CD14-positive monocyte (primary cell): ENCODE results near the gene SRSF8. TPM values are rescaled to one million over a fixed set of nuclear protein-coding genes. Genes with fewer than 3 reads are reported as not detected.

Experiments
- DNase-seq, 3 donors: peaks; one replicate each; pipeline ENCODE4 v3.0.0-alpha.2; 2011 to 2022
- H2AFZ ChIP-seq: 2 replicates; pipeline ENCODE4 v1.6.0; 2012; ENCODE audit warnings: mild to moderate bottlenecking, low read depth, low read length, inconsistent platforms; ENCODE audit not compliant: insufficient read depth, poor library complexity, severe bottlenecking
- H3K27ac ChIP-seq, 2 donors: 1 replicate in 1 of 2; 2 replicates in 1 of 2; pipeline ENCODE4 v1.5.1; 2012 to 2013; ENCODE audit warnings: low read length in 2 of 2, control low read depth in 1 of 2, inconsistent platforms in 1 of 2, low read depth in 1 of 2, mild to moderate bottlenecking in 1 of 2
- H3K27me3 ChIP-seq, 2 donors: one replicate each; pipeline versions ENCODE4 v1.6.0 to v1.6.1; 2011 to 2013; ENCODE audit warnings: low read length in 2 of 2; ENCODE audit not compliant: control insufficient read depth in 2 of 2, insufficient read depth in 2 of 2
- H3K36me3 ChIP-seq, 2 donors: replicated peaks in 1 of 2; 1 replicate in 1 of 2; 2 replicates in 1 of 2; pipeline versions ENCODE4 v1.5.1 to v1.6.1; 2012 to 2013; ENCODE audit warnings: low read length in 2 of 2, control low read depth in 1 of 2, inconsistent platforms in 1 of 2, mild to moderate bottlenecking in 1 of 2; ENCODE audit not compliant: insufficient read depth in 2 of 2, control insufficient read depth in 1 of 2
- H3K4me1 ChIP-seq, 2 donors: 1 replicate in 1 of 2; 2 replicates in 1 of 2; pipeline versions ENCODE4 v1.5.1 to v1.6.1; 2012 to 2013; ENCODE audit warnings: low read length in 2 of 2, control low read depth in 1 of 2, inconsistent platforms in 1 of 2, mild to moderate bottlenecking in 1 of 2, moderate library complexity in 1 of 2; ENCODE audit not compliant: insufficient read depth in 2 of 2, control insufficient read depth in 1 of 2
- H3K4me2 ChIP-seq: replicated peaks from 2 replicates; pipeline ENCODE3; 2012; ENCODE audit warnings: low read length, moderate library complexity, mild to moderate bottlenecking; ENCODE audit not compliant: poor library complexity, severe bottlenecking; ENCODE audit errors: extremely low read depth
- H3K4me3 ChIP-seq, 3 experiments: fragments of 200-600 bp in 1 of 3; sonication (generic) in 1 of 3; replicated peaks in 1 of 3; 1 replicate in 2 of 3; 2 replicates in 1 of 3; pipeline ENCODE4 v1.5.1; 2011 to 2013; ENCODE audit warnings: low read length in 3 of 3, mild to moderate bottlenecking in 3 of 3, control low read depth in 2 of 3, low read depth in 2 of 3, inconsistent platforms in 1 of 3, moderate library complexity in 1 of 3
- H3K79me2 ChIP-seq: 2 replicates; pipeline ENCODE4 v1.6.0; 2012; ENCODE audit warnings: mild to moderate bottlenecking, control low read depth, inconsistent platforms, low read length, moderate library complexity; ENCODE audit not compliant: insufficient read depth
- H3K9ac ChIP-seq: 2 replicates; pipeline ENCODE4 v1.6.0; 2017; ENCODE audit warnings: low read length, mild to moderate bottlenecking; ENCODE audit not compliant: insufficient read depth, poor library complexity, severe bottlenecking
- H3K9me3 ChIP-seq, 2 donors: replicated peaks in 1 of 2; 1 replicate in 1 of 2; 2 replicates in 1 of 2; pipeline versions ENCODE4 v1.5.1 to v1.6.1; 2012 to 2013; ENCODE audit warnings: low read length in 2 of 2, control low read depth in 1 of 2; ENCODE audit not compliant: control insufficient read depth in 1 of 2, insufficient read depth in 1 of 2
- H4K20me1 ChIP-seq: 2 replicates; pipeline ENCODE4 v1.6.0; 2012; ENCODE audit warnings: mild to moderate bottlenecking, low read length, control low read depth, moderate library complexity; ENCODE audit not compliant: insufficient read depth
- H3K27ac Mint-ChIP-seq, 7 donors: one replicate each; pipeline ENCODE4 v1.8.0; 2020; ENCODE audit warnings: mild to moderate bottlenecking in 7 of 7, mixed read lengths in 7 of 7, moderate library complexity in 6 of 7, inconsistent platforms in 2 of 7
- H3K27me3 Mint-ChIP-seq, 3 donors: one replicate each; pipeline ENCODE4 v1.8.0; 2021 to 2022; ENCODE audit warnings: low read depth in 3 of 3, mild to moderate bottlenecking in 3 of 3, mixed read lengths in 3 of 3, moderate library complexity in 3 of 3, inconsistent platforms in 1 of 3
- H3K36me3 Mint-ChIP-seq, 2 donors: one replicate each; pipeline ENCODE4 v1.8.0; 2020; ENCODE audit warnings: mixed read lengths in 2 of 2, inconsistent platforms in 1 of 2, mild to moderate bottlenecking in 1 of 2
- H3K4me1 Mint-ChIP-seq: one replicate; pipeline ENCODE4 v1.8.0; 2020; ENCODE audit warnings: mild to moderate bottlenecking, mixed read lengths
- H3K4me3 Mint-ChIP-seq, 2 donors: one replicate each; pipeline ENCODE4 v1.8.0; 2020; ENCODE audit warnings: mild to moderate bottlenecking in 2 of 2, mixed read lengths in 2 of 2, moderate library complexity in 1 of 2
- H3K9me3 Mint-ChIP-seq, 7 donors: one replicate each; pipeline ENCODE4 v1.8.0; 2020 to 2022; ENCODE audit warnings: mixed read lengths in 7 of 7, mild to moderate bottlenecking in 6 of 7, moderate library complexity in 6 of 7, inconsistent platforms in 2 of 7
- WGBS: methylation state at CpG from one replicate; pipeline ENCODE4 v1.1.5; 2013; ENCODE audit warnings: missing lambda C conversion rate; ENCODE audit not compliant: insufficient coverage; 5-methylcytosine and 5-hydroxymethylcytosine counted together
- intact Hi-C, 2 donors: fragments of 100-400 bp; cut with micrococcal nuclease; formaldehyde crosslinking; loops; one replicate each; pipeline versions ENCODE4 v1.15.0 to v1.15.1; 2023
- polyA plus RNA-seq, 3 donors: library from polyadenylated mRNA; depleted of rRNA in 1 of 3; unstranded in 2 of 3; stranded (reverse) in 1 of 3; fragments of 300-500 nt in 2 of 3; fragments of >200 nt in 1 of 3; fragmentation: Illumina TruSeq in 2 of 3; gene quantifications; 1 replicate in 2 of 3; 2 replicates in 1 of 3; pipeline ENCODE4 v1.2.3, GENCODE V29; 2012 to 2021
- TF ChIP-seq, protein P1 (sequence below): fragments of 200-600 bp; IDR thresholded peaks from one replicate; pipeline ENCODE4 v1.8.0; 2022; ENCODE audit warnings: antibody characterized with exemption, mild to moderate bottlenecking

The SRSF8 gene
- polyA plus RNA-seq, 3 donors: 9.3 to 24.9 (median 24.4) TPM

DNA sequence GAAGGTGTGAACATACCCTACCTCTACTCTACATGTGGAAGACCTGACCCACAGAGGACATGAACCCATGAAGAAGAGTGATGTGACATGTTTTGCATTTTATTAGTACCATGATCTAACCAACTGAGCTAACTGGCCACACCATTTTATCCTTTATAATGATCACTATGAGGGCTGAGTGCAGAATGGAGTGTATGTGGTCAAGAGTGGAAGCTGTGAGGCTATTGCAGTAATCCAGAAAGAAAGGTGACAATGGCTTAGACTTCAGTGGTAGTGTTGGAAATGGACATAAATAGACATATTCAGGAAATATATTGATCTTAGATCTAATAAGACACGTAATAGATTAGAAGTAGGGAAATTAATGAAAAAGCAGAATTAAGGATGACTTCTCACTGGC is 3.8 kb downstream of the SRSF8 start:
- Histone ChIP-seq H3K36me3 (no peaks in the 10 kb centered on the region), H3K4me2 (no peak overlapping the region), H3K4me1 (peaks cover 24 to 30% of the 10 kb centered on the region in 2 donors), H3K9ac (no peak overlapping the region), H3K9me3 (no peaks in the 10 kb centered on the region), H2AFZ (no peak overlapping the region), H3K79me2 (peaks cover 19% of the 10 kb centered on the region), H4K20me1 (no peaks in the 10 kb centered on the region), H3K4me3 (no peak overlapping the region), H3K27me3 (no peaks in the 10 kb centered on the region), H3K27ac (no peak overlapping the region)
- H3K27ac Mint-ChIP-seq: no peak overlapping the region
- DNase-seq: no peak
- peaks cover 0 to 2% (median 2%) of the 10 kb centered on the region in 3 donors for H3K27me3 Mint-ChIP-seq
- no peak overlapping the region for H3K4me3 Mint-ChIP-seq
- no peaks in the 10 kb centered on the region for H3K9me3 Mint-ChIP-seq
- peaks cover 27% of the 10 kb centered on the region for H3K4me1 Mint-ChIP-seq
- TF ChIP-seq, protein P1, sequence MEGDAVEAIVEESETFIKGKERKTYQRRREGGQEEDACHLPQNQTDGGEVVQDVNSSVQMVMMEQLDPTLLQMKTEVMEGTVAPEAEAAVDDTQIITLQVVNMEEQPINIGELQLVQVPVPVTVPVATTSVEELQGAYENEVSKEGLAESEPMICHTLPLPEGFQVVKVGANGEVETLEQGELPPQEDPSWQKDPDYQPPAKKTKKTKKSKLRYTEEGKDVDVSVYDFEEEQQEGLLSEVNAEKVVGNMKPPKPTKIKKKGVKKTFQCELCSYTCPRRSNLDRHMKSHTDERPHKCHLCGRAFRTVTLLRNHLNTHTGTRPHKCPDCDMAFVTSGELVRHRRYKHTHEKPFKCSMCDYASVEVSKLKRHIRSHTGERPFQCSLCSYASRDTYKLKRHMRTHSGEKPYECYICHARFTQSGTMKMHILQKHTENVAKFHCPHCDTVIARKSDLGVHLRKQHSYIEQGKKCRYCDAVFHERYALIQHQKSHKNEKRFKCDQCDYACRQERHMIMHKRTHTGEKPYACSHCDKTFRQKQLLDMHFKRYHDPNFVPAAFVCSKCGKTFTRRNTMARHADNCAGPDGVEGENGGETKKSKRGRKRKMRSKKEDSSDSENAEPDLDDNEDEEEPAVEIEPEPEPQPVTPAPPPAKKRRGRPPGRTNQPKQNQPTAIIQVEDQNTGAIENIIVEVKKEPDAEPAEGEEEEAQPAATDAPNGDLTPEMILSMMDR: no peak
- 100% methylated on average over 1 of the region's 1 CpG for WGBS
- peaks cover 4 to 5% of the 10 kb centered on the region in 2 donors for H3K36me3 Mint-ChIP-seq
- intact Hi-C loops: loop anchor here in 1 of 2 donors (10.0 kb wide), 1 partner anchor 634 kb away; no protein-coding TSS in a partner anchor

DNA sequence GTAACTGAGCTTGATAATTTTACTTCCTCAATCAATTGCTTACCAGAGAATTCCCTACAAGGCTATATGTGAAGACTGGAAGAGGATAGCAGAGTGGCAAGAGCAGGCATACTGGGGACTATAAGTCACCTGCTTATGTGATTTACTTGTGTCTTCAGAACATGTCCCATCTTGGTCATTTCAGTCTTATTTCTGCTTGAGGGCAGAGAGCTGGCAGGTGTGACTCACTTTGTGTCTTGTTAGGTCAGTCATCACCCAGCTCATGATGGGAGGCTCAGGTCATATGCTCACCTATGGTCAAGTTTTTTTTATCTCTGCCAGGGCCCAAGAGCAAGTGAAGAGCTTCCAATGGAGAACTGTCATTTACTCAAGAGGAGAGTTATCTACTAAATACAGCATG is 6.2 kb downstream of the SRSF8 start:
- Histone ChIP-seq H3K9ac (no peak overlapping the region), H4K20me1 (no peaks in the 10 kb centered on the region), H3K36me3 (no peaks in the 10 kb centered on the region), H2AFZ (no peak overlapping the region), H3K9me3 (no peaks in the 10 kb centered on the region), H3K27ac (no peak overlapping the region), H3K4me1 (peaks cover 15 to 19% of the 10 kb centered on the region in 2 donors), H3K27me3 (peaks cover 0 to 5% of the 10 kb centered on the region in 2 donors), H3K4me3 (no peak overlapping the region), H3K79me2 (peaks cover 16% of the 10 kb centered on the region), H3K4me2 (no peak overlapping the region)
- DNase-seq: no peak
- Mint-ChIP-seq H3K4me3 (no peak overlapping the region), H3K36me3 (peaks cover 4 to 5% of the 10 kb centered on the region in 2 donors), H3K27me3 (peaks cover 0 to 5% (median 1%) of the 10 kb centered on the region in 3 donors), H3K9me3 (no peaks in the 10 kb centered on the region), H3K4me1 (peaks cover 21% of the 10 kb centered on the region), H3K27ac (no peak overlapping the region)
- intact Hi-C loops: loop anchor here in 1 of 2 donors (10.0 kb wide), 1 partner anchor 632 kb away; no protein-coding TSS in a partner anchor
- TF ChIP-seq, protein P1: no peak
